ENCODE results near the gene ACP2. TPM values are rescaled to one million over a fixed set of nuclear protein-coding genes. Genes with fewer than 3 reads are reported as not detected.
"Not testable (repeated sequence)": the region's sequence is repeated elsewhere in the genome, so short reads cannot be mapped to it uniquely, and the experiment has no call there.

Gene ACP2
- total RNA-seq, 1 donor from 2014 or later = 31.6 TPM

DNA sequence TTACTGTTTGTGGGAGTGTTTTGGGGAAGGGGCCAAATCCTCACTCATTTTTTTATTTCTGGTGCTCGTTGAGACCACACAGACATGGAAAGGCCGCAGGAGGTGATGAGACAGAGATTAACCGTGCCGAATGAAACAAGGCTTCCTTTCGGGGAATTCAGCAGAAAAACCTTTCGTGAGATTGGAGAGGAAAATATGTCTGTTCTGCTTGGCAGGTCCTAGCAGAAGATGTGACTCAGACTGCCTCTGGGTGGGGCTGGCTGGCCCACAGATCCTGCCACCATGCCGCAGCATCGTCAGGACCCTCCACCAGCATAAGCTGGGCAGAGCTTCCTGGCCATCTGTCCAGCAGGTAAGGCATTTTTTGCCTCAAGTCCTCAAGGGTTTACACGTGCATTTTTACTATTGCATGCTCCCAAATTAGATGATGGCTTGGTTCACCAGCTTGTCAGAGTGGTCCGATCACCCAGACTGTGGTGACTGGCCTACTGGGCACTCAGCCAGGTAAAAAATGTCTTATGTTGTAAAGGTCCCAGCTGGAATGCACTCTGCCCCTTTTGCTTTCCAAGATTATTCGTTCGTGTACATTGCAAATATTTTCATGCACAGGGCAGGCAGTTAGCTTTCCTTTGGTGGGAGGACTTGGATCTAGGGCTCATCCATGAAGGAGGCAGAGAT lies 32.4 kb downstream of the ACP2 start:
- ATAC-seq (peak; percentile 2), DNase-seq (no peak)
- intact Hi-C loops (cut with DNase I) = no loop called here
- no peaks in the 10 kb centered on the region for H3K27me3 ChIP-seq
- peak; percentile 14 for TF ChIP-seq CTCF (IDR thresholded peaks at IDR 0.05)
- H3K4me3 ChIP-seq = peak overlapping the region; percentile 81
- H3K36me3 ChIP-seq = peaks cover 22% of the 10 kb centered on the region
- peak overlapping the region; percentile 95 for H3K27ac ChIP-seq
- peaks cover 31% of the 10 kb centered on the region for H3K4me1 ChIP-seq
- no peaks in the 10 kb centered on the region for H3K9me3 ChIP-seq

GRCh38 chr11:47215366-47215910 lies 33.2 kb downstream of the ACP2 start:
- Histone ChIP-seq H3K36me3 (peaks cover 16% of the 10 kb centered on the region), H3K27me3 (no peaks in the 10 kb centered on the region), H3K4me3 (peak overlapping the region; percentile 81), H3K9me3 (no peaks in the 10 kb centered on the region), H3K27ac (peak overlapping the region; percentile 95), H3K4me1 (peaks cover 31% of the 10 kb centered on the region)
- DNase-seq = no peak
- no peak for TF ChIP-seq CTCF (IDR thresholded peaks at IDR 0.05)
- no peak for ATAC-seq
- intact Hi-C loops (cut with DNase I) = no loop called here

GRCh38 chr11:47213950-47214565 lies 34.6 kb downstream of the ACP2 start:
- H3K4me3 ChIP-seq = peak overlapping the region; percentile 81
- peak; percentile 91 for ATAC-seq
- H3K36me3 ChIP-seq = peaks cover 2% of the 10 kb centered on the region
- intact Hi-C loops (cut with DNase I) = no loop called here
- no peaks in the 10 kb centered on the region for H3K27me3 ChIP-seq
- DNase-seq = peak; percentile 97
- no peak for TF ChIP-seq CTCF (IDR thresholded peaks at IDR 0.05)
- peaks cover 24% of the 10 kb centered on the region for H3K4me1 ChIP-seq
- peak overlapping the region; percentile 95 for H3K27ac ChIP-seq
- no peaks in the 10 kb centered on the region for H3K9me3 ChIP-seq

DNA sequence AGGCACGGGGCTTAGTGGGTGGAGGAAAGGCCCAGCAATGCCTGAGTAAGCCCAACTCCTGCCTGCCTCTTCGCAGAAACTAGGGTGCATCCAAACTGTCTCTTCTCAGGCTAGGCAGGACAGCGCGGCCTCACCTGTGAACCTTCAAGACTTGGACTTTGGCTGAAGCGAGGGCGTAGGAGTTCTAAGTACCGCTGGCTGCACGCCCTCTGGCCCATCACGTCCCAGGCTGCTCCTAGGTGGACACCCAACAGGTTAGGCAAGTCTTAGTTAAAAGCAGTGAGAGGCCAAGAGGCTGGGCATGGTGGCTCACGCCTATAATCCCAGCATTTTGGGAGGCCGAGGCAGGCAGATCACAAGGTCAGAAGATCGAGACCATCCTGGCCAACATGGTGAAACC lies 35.7 kb downstream of the ACP2 start:
- H3K27ac ChIP-seq = no peak overlapping the region
- peaks cover 20% of the 10 kb centered on the region for H3K4me1 ChIP-seq
- H3K4me3 ChIP-seq = no peak overlapping the region
- H3K9me3 ChIP-seq = no peaks in the 10 kb centered on the region
- DNase-seq = no peak
- intact Hi-C loops (cut with DNase I) = no loop called here
- no peaks in the 10 kb centered on the region for H3K36me3 ChIP-seq
- H3K27me3 ChIP-seq = no peaks in the 10 kb centered on the region
- TF ChIP-seq CTCF (IDR thresholded peaks at IDR 0.05) = no peak
- ATAC-seq = no peak

DNA sequence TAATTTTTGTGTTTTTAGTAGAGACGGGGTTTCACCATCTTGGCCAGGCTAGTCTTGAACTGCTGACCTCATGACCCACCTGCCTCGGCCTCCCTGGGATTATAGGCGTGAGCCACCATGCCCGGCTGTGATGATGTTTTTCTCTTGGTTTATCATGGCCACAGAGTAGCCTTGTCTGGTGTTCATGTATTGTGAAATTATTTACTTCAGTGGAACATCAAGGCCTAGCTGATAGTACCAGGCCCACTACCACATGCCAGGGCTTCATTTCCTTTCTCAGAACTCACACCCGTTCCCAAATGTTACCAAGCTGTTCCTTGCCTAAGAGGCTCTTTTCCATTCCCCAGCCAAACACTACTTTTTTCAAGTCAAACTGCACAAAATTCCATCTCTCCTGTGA lies 40.0 kb downstream of the ACP2 start:
- H3K36me3 ChIP-seq = no peaks in the 10 kb centered on the region
- no peak overlapping the region for H3K27ac ChIP-seq
- H3K27me3 ChIP-seq = no peaks in the 10 kb centered on the region
- TF ChIP-seq CTCF (IDR thresholded peaks at IDR 0.05) = no peak
- no peak overlapping the region for H3K4me3 ChIP-seq
- H3K9me3 ChIP-seq = no peaks in the 10 kb centered on the region
- DNase-seq (no peak), ATAC-seq (no peak)
- peaks cover 1% of the 10 kb centered on the region for H3K4me1 ChIP-seq
- intact Hi-C loops (cut with DNase I) = no loop called here

- intact Hi-C loops (cut with DNase I); H3K4me1 ChIP-seq; ATAC-seq; H3K27ac ChIP-seq; H3K36me3 ChIP-seq; H3K9me3 ChIP-seq; DNase-seq; H3K4me3 ChIP-seq; H3K27me3 ChIP-seq: not testable (repeated sequence)
Measured at GRCh38 chr11:47208008-47208552, 40.5 kb downstream of the ACP2 start.

All from upper lobe of right lung (tissue), 1 donor.